Smooth muscle cell (in vitro differentiated cells): ENCODE measurements around the gene PILRA. TPM values are rescaled to one million over a fixed set of nuclear protein-coding genes. Genes with fewer than 3 reads are reported as not detected.

ENCODE experiments used
- DNase-seq: peaks from one replicate; lab custom pipeline; 2025; ENCODE audit not compliant: unreplicated experiment; lab: John Stamatoyannopoulos, UW
- H2AFZ ChIP-seq: fragments of 200-600 bp; sonication (generic); 2 replicates; pipeline ENCODE4 v1.6.0; 2016; ENCODE audit warnings: antibody characterized with exemption, low read depth, mild to moderate bottlenecking
- H3F3A ChIP-seq: fragments of 200-600 bp; sonication (generic); 2 replicates; pipeline ENCODE4 v1.6.0; 2017; ENCODE audit warnings: antibody characterized with exemption, low read depth
- H3K27ac ChIP-seq: fragments of 200-600 bp; sonication (generic); 2 replicates; pipeline ENCODE4 v1.5.1; 2016; ENCODE audit warnings: low read depth, mild to moderate bottlenecking
- H3K27me3 ChIP-seq: fragments of 200-600 bp; sonication (generic); 2 replicates; pipeline ENCODE4 v1.6.1; 2016; ENCODE audit warnings: low read depth, mild to moderate bottlenecking
- H3K36me3 ChIP-seq: fragments of 200-600 bp; sonication (generic); 2 replicates; pipeline ENCODE4 v1.5.1; 2016; ENCODE audit warnings: low read depth
- H3K4me1 ChIP-seq: fragments of 200-600 bp; sonication (generic); 2 replicates; pipeline ENCODE4 v1.5.1; 2016; ENCODE audit warnings: low read depth
- H3K4me2 ChIP-seq: fragments of 200-600 bp; sonication (generic); 2 replicates; pipeline ENCODE4 v1.6.0; 2016; ENCODE audit warnings: mild to moderate bottlenecking
- H3K4me3 ChIP-seq: fragments of 200-600 bp; sonication (generic); 2 replicates; pipeline ENCODE4 v1.5.1; 2016; ENCODE audit warnings: mild to moderate bottlenecking
- H3K79me2 ChIP-seq: fragments of 200-600 bp; sonication (generic); 2 replicates; pipeline ENCODE4 v1.6.0; 2016; ENCODE audit warnings: low read depth, mild to moderate bottlenecking
- H3K9ac ChIP-seq: fragments of 200-600 bp; sonication (generic); 2 replicates; pipeline ENCODE4 v1.6.0; 2016; ENCODE audit warnings: low read depth
- H3K9me3 ChIP-seq: fragments of 200-600 bp; sonication (generic); replicated peaks from 2 replicates; pipeline ENCODE4 v1.5.1; 2016; ENCODE audit warnings: low read depth
- H4K20me1 ChIP-seq: fragments of 200-600 bp; sonication (generic); 2 replicates; pipeline ENCODE4 v1.6.0; 2016; ENCODE audit warnings: low read depth
- CTCF ChIP-seq: fragments of 200-600 bp; sonication (generic); IDR thresholded peaks from 2 replicates; pipeline ENCODE4 v1.5.1; 2017; ENCODE audit warnings: borderline replicate concordance, mild to moderate bottlenecking, antibody characterized with exemption; ENCODE audit not compliant: insufficient read depth, poor library complexity, severe bottlenecking
- WGBS: methylation state at CpG from one replicate; pipeline ENCODE4 v1.1.7; 2016; ENCODE audit warnings: low lambda C conversion rate; 5-methylcytosine and 5-hydroxymethylcytosine counted together
- polyA plus RNA-seq: library from polyadenylated mRNA; unstranded; fragments of >200 nt; fragmentation: Nextera tagmentation; extraction: Ambion mirVana; gene quantifications from 2 replicates; pipeline ENCODE4 v1.2.1, GENCODE V29; 2016
- total RNA-seq: library from RNA; depleted of rRNA; stranded (reverse); fragments of >200 nt; gene quantifications from 2 replicates; pipeline ENCODE4 v1.2.3, GENCODE V29; 2014

PILRA gene
- total and polyA plus RNA-seq, 2 experiments from 2014 or later, result 1.4 to 2.0 TPM

- H3K27me3 ChIP-seq, result no peaks in the 10 kb centered on the region
- no peak overlapping the region for H3K27ac ChIP-seq
- peak overlapping the region; percentile 85 for H3K4me2 ChIP-seq
- no peak overlapping the region for H3K9ac ChIP-seq
- peaks cover 23% of the 10 kb centered on the region for H4K20me1 ChIP-seq
- H3K36me3 ChIP-seq, result no peaks in the 10 kb centered on the region
- no peak overlapping the region for H2AFZ ChIP-seq
- 98% methylated on average over 23 of the region's 23 CpGs for WGBS
- TF ChIP-seq CTCF, result no peak
- H3K4me3 ChIP-seq, result no peak overlapping the region
- H3F3A ChIP-seq, result peaks cover 10% of the 10 kb centered on the region
- H3K4me1 ChIP-seq, result peaks cover 27% of the 10 kb centered on the region
- H3K9me3 ChIP-seq, result no peaks in the 10 kb centered on the region
- DNase-seq, result no peak
- peaks cover 38% of the 10 kb centered on the region for H3K79me2 ChIP-seq
These were observed 58.0 kb downstream of the PILRA start for GRCh38 chr7:100431286-100431735.

DNA sequence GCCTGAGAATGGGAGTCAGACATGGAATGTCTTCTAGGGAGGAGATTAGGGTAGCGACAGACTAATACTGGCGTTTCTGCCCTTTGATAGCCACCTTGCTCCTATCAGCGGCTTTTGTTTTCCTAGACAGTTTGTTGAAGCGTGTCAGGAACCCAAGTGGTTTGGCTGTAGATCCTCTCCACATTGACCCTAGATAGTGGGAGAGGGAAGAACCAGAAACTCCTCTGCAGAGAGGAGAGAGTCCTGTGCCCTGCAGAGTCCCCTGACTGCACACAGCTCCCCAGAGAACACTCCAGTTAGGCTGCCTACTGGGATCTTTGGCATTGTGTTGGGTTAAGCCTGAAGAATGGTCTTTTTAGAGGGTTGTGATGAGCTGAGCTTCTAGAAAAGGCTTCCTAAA is 58.8 kb downstream of the PILRA start:
- H3K27ac ChIP-seq, result no peak overlapping the region

GRCh38 chr7:100432621-100433275 is 59.5 kb downstream of the PILRA start:
- Histone ChIP-seq H3K4me2 (no peak overlapping the region), H3K27ac (no peak overlapping the region), H3K9me3 (no peaks in the 10 kb centered on the region), H2AFZ (no peak overlapping the region), H3K9ac (no peak overlapping the region), H3F3A (peaks cover 10% of the 10 kb centered on the region), H3K4me1 (peaks cover 27% of the 10 kb centered on the region), H3K4me3 (no peak overlapping the region), H4K20me1 (peaks cover 23% of the 10 kb centered on the region), H3K79me2 (peaks cover 38% of the 10 kb centered on the region), H3K36me3 (no peaks in the 10 kb centered on the region), H3K27me3 (no peaks in the 10 kb centered on the region)
- 93% methylated on average over 21 of the region's 21 CpGs for WGBS
- no peak for TF ChIP-seq CTCF
- DNase-seq, result no peak

More for the DNA sequence above, 58.8 kb downstream of the PILRA start:
- 94% methylated on average over 4 of the region's 4 CpGs for WGBS
- Histone ChIP-seq H3K9ac (no peak overlapping the region), H4K20me1 (peaks cover 23% of the 10 kb centered on the region), H3K36me3 (no peaks in the 10 kb centered on the region), H3K9me3 (no peaks in the 10 kb centered on the region), H2AFZ (no peak overlapping the region), H3K4me3 (no peak overlapping the region), H3K4me1 (peaks cover 27% of the 10 kb centered on the region), H3K4me2 (peak overlapping the region; percentile 85), H3F3A (peaks cover 10% of the 10 kb centered on the region), H3K27me3 (no peaks in the 10 kb centered on the region), H3K79me2 (peaks cover 38% of the 10 kb centered on the region)
- TF ChIP-seq CTCF, result no peak
- DNase-seq, result no peak

- H3K4me1 ChIP-seq, result peaks cover 27% of the 10 kb centered on the region
- no peak overlapping the region for H3K27ac ChIP-seq
- peaks cover 23% of the 10 kb centered on the region for H4K20me1 ChIP-seq
- no peak for TF ChIP-seq CTCF
- H2AFZ ChIP-seq, result no peak overlapping the region
- H3K9me3 ChIP-seq, result no peaks in the 10 kb centered on the region
- 95% methylated on average over 4 of the region's 4 CpGs for WGBS
- peaks cover 38% of the 10 kb centered on the region for H3K79me2 ChIP-seq
- H3F3A ChIP-seq, result peaks cover 10% of the 10 kb centered on the region
- no peak overlapping the region for H3K9ac ChIP-seq
- no peaks in the 10 kb centered on the region for H3K27me3 ChIP-seq
- H3K4me3 ChIP-seq, result no peak overlapping the region
- no peaks in the 10 kb centered on the region for H3K36me3 ChIP-seq
- DNase-seq, result no peak
- H3K4me2 ChIP-seq, result no peak overlapping the region
These were observed 59.9 kb downstream of the PILRA start for GRCh38 chr7:100433276-100433591.
